GM19372 (cell line): ENCODE measurements around the gene GNAQ.

ENCODE experiments used
- ATAC-seq: cut with Tn5 transposase; IDR thresholded peaks from one replicate; pipeline ENCODE4 v1.9.1; 2021; ENCODE audit warnings: mild to moderate bottlenecking, low read depth, moderate library complexity; ENCODE audit not compliant: unreplicated experiment

Gene GNAQ

GRCh38 chr9:77915744-77916143 lies 115.9 kb downstream of the GNAQ start:
- no peak for ATAC-seq

- no peak for ATAC-seq
Observed at GRCh38 chr9:77912895-77913693, 118.5 kb downstream of the GNAQ start.

GRCh38 chr9:77911928-77912327 lies 119.7 kb downstream of the GNAQ start:
- ATAC-seq: no peak

- ATAC-seq: no peak
Observed at GRCh38 chr9:77910194-77910621, 121.4 kb downstream of the GNAQ start.

GRCh38 chr9:77909306-77909705 lies 122.3 kb downstream of the GNAQ start:
- no peak for ATAC-seq

- ATAC-seq: no peak
Observed at GRCh38 chr9:77908293-77908692, 123.3 kb downstream of the GNAQ start.

GRCh38 chr9:77907585-77907984 lies 124.0 kb downstream of the GNAQ start:
- no peak for ATAC-seq

- no peak for ATAC-seq
Observed at GRCh38 chr9:77906991-77907390, 124.6 kb downstream of the GNAQ start.

- ATAC-seq: no peak
Observed at GRCh38 chr9:77903666-77904285, 127.8 kb downstream of the GNAQ start.

- ATAC-seq: no peak
Observed at GRCh38 chr9:77901771-77902170, 129.8 kb downstream of the GNAQ start.

- ATAC-seq: no peak
Observed at GRCh38 chr9:77901018-77901417, 130.6 kb downstream of the GNAQ start.

- no peak for ATAC-seq
Observed at GRCh38 chr9:77899679-77900354, 131.8 kb downstream of the GNAQ start.

GRCh38 chr9:77898864-77899263 lies 132.7 kb downstream of the GNAQ start:
- ATAC-seq: no peak

GRCh38 chr9:77896938-77897667 lies 134.5 kb downstream of the GNAQ start:
- ATAC-seq: no peak

- no peak for ATAC-seq
Observed at GRCh38 chr9:77896269-77896937, 135.2 kb downstream of the GNAQ start.

- no peak for ATAC-seq
Observed at GRCh38 chr9:77893706-77894105, 137.9 kb downstream of the GNAQ start.

- no peak for ATAC-seq
Observed at GRCh38 chr9:77892955-77893514, 138.6 kb downstream of the GNAQ start.

- peak; percentile 77 for ATAC-seq
Observed at GRCh38 chr9:77892171-77892570, 139.4 kb downstream of the GNAQ start.

- ATAC-seq: no peak
Observed at GRCh38 chr9:77891128-77891800, 140.3 kb downstream of the GNAQ start.
